Central memory CD8-positive, alpha-beta T cell (primary cell): Measurements from ENCODE around the gene RNF152.

Source experiments
- ATAC-seq: fragments of 150-1000 bp; cut with Tn5 transposase; replicated peaks from 2 replicates; pipeline ENCODE4 v1.10.0; 2022; ENCODE audit warnings: mild to moderate bottlenecking, moderate FRiP score, moderate number of reproducible peaks; ENCODE audit not compliant: poor library complexity, severe bottlenecking; ENCODE audit errors: extremely low read depth
- DNase-seq, 2 donors: peaks; one replicate each; pipeline ENCODE4 v3.0.0; 2021; ENCODE audit warnings: low spot score in 2 of 2
- H3K27ac Mint-ChIP-seq: one replicate; pipeline ENCODE4 v1.8.0; 2022; ENCODE audit warnings: low read depth, mild to moderate bottlenecking, moderate library complexity, mixed read lengths
- H3K27me3 Mint-ChIP-seq: one replicate; pipeline ENCODE4 v1.8.0; 2022; ENCODE audit warnings: mixed read lengths
- H3K36me3 Mint-ChIP-seq: one replicate; pipeline ENCODE4 v1.8.0; 2022; ENCODE audit warnings: mild to moderate bottlenecking, moderate library complexity, mixed read lengths; ENCODE audit not compliant: insufficient read depth
- H3K4me1 Mint-ChIP-seq: one replicate; pipeline ENCODE4 v1.8.0; 2022; ENCODE audit warnings: mixed read lengths
- H3K4me3 Mint-ChIP-seq: one replicate; pipeline ENCODE4 v1.8.0; 2022; ENCODE audit warnings: mild to moderate bottlenecking, moderate library complexity, mixed read lengths
- H3K9me3 Mint-ChIP-seq: one replicate; pipeline ENCODE4 v1.8.0; 2022; ENCODE audit warnings: mixed read lengths

RNF152 gene

DNA sequence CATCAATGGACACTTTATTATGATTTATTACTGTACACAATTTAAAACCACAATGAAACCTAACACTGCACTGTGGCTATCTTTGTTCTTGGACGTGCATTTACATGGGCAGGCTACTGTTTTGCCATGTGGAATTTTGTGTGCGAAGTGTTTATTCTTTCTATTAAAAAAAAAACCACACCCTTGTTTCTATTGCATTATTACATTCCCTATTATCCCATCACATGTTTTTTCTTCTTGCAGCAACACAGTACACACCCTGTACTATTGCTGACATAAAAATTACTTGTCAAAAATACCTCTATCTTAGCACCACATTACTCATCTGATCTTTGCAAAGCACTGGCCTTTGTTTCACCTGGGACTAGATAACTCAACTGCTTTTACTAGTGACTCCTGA is 1.5 kb downstream of the RNF152 start:
- peaks cover 1% of the 10 kb centered on the region for H3K36me3 Mint-ChIP-seq
- H3K27me3 Mint-ChIP-seq = peaks cover 51% of the 10 kb centered on the region
- H3K4me1 Mint-ChIP-seq = peaks cover 11% of the 10 kb centered on the region
- no peak overlapping the region for H3K27ac Mint-ChIP-seq
- H3K9me3 Mint-ChIP-seq = no peaks in the 10 kb centered on the region
- H3K4me3 Mint-ChIP-seq = no peak overlapping the region
- ATAC-seq (no peak), DNase-seq (no peak)

DNA sequence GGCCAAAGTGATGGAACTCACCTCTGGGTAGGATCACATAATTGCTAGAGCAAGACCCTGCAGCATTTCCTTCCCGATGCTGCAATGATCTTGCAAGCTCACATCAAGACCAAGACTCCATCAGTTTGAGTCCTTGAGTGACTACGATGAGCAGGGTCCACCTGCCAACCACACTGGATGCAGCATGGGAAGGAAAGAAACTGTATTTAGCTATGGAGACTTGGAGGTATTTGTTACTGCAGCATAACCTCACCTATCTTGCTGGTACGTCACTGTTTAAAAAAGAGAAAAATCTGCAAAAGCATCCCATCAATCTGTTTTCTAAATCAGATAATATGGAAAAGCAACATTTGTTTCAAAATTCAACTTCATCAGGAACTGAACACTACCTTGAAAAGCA is 2.5 kb downstream of the RNF152 start:
- Mint-ChIP-seq H3K9me3 (no peaks in the 10 kb centered on the region), H3K36me3 (peaks cover 1% of the 10 kb centered on the region), H3K27ac (no peak overlapping the region), H3K4me3 (no peak overlapping the region), H3K27me3 (peaks cover 45% of the 10 kb centered on the region), H3K4me1 (peaks cover 11% of the 10 kb centered on the region)
- ATAC-seq (no peak), DNase-seq (no peak)

DNA sequence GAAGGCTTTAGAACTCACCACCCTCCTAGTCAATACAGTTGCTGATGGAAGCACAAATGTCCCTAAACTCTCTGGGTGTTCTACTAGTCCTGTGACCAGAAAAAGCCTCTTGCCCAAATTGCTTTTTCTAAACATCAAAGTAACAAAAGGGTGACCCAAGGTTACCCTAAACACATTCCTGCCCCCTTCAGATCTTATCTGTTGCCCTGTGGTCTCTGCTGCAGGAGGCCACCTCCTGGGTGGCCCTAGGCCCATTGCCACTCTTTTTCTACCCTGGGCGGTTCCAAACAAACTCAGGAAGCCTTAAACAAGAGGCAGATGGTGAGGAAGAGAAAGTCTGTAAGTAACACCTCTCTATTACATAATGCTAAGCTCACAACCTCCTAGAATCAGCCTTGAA is 3.3 kb downstream of the RNF152 start:
- ATAC-seq (no peak), DNase-seq (no peak)
- Mint-ChIP-seq H3K4me1 (peaks cover 11% of the 10 kb centered on the region), H3K27ac (no peak overlapping the region), H3K9me3 (no peaks in the 10 kb centered on the region), H3K4me3 (no peak overlapping the region), H3K36me3 (peaks cover 1% of the 10 kb centered on the region), H3K27me3 (peaks cover 45% of the 10 kb centered on the region)

DNA sequence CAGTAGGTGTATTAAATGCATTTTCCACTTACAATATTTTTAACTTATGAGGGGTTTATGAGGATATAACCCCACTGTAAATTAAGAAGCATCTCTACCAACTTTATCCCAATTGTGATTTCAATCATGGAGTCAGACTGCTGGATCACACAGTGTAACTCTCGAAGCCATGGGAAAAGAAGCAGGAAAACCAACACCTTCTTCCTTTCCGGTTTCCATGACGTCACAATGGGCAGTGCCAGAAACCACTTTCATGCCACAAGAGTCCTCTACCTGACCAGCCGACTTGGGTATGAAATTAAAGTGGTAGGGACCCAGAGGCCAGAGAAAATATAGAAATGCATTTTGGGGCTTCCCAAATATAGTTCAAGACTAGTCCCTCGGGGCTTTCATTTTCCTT is 4.2 kb downstream of the RNF152 start:
- no peak for ATAC-seq
- H3K4me1 Mint-ChIP-seq = peaks cover 11% of the 10 kb centered on the region

DNA sequence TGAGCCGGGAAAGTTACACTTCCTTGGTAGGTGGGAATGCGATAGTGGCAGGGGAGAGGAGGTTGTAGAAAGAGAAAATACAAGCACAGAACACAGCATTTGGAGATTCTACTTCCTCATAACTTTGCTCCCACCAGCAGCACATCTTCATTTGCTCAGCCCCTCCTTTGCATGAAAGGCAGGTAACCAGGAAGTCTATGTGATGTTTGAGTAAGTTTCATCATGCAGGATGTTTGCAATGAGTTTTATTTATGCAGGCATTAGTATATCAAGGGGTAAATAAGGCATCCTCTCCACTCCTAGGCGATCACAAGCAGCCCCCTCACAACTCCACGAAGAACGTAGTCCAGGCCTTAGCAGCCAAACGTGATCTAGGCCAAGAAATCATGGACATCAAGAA is 5.0 kb downstream of the RNF152 start:
- ATAC-seq (no peak), DNase-seq (no peak)
- peaks cover 1% of the 10 kb centered on the region for H3K36me3 Mint-ChIP-seq
- H3K27ac Mint-ChIP-seq = no peak overlapping the region
- H3K4me3 Mint-ChIP-seq = no peak overlapping the region
- no peaks in the 10 kb centered on the region for H3K9me3 Mint-ChIP-seq
- H3K27me3 Mint-ChIP-seq = peaks cover 36% of the 10 kb centered on the region
- peaks cover 3% of the 10 kb centered on the region for H3K4me1 Mint-ChIP-seq

More for the DNA sequence above, 4.2 kb downstream of the RNF152 start:
- Mint-ChIP-seq H3K4me3 (no peak overlapping the region), H3K9me3 (no peaks in the 10 kb centered on the region), H3K27ac (no peak overlapping the region), H3K27me3 (peaks cover 44% of the 10 kb centered on the region), H3K36me3 (peaks cover 1% of the 10 kb centered on the region)
- no peak for DNase-seq

DNA sequence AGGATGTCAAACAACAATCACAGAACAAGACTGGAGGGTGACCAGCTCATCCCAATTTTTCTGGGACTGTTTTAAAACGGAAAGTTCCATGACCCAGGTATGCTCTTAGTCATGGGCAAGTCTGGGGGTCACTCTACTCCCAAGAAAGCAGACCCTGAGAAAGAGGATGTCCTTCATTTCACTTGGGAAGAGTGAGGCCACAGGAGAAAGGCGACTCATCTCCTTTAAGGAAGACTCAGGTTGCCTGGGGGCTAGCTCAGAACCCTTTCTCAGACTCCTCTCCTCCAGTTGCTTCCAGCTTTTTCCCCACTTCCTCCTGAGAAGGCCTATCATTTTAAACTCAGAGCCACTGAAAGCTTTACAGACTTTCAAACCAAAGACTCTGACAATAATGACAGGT is 9.3 kb downstream of the RNF152 start:
- Mint-ChIP-seq H3K4me3 (no peak overlapping the region), H3K4me1 (no peaks in the 10 kb centered on the region), H3K27ac (no peak overlapping the region), H3K27me3 (peaks cover 24% of the 10 kb centered on the region), H3K36me3 (no peaks in the 10 kb centered on the region), H3K9me3 (no peaks in the 10 kb centered on the region)
- ATAC-seq = no peak
- no peak for DNase-seq

DNA sequence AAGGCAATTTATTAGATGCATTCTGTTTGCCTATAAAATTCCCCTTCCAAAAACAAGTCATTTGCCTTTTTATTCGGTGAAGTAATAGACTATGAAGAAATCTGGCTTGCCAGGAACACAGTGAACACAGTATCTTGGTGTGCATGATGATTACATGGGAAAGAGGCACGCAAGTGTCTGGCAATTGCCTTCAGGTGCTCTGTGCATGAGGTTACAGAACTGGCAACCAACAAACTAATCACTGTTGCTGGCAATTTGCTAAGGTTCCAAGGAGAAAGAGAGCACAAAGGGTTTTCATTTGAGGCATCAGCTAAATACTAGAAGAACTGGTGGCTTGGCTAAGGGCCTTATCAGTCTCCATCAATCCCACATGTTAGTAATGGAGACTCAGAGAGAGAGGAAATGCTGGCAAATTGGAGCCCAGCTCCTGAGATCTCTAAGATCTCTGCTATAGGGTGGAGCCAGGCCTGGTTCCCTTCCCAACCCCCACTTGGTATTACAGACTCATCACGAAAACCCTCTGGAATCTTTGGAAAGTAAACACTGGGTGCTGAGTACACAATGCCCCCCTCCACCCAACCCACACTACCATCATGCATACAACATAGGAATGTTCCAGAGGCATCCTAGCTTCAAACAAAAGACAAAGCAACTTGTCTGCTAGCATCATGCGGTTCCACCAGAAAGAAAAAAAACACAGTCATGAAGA is 10.4 kb downstream of the RNF152 start:
- Mint-ChIP-seq H3K4me1 (no peaks in the 10 kb centered on the region), H3K27ac (no peak overlapping the region), H3K27me3 (peaks cover 24% of the 10 kb centered on the region), H3K4me3 (no peak overlapping the region), H3K36me3 (no peaks in the 10 kb centered on the region), H3K9me3 (no peaks in the 10 kb centered on the region)
- DNase-seq (no peak), ATAC-seq (no peak)

DNA sequence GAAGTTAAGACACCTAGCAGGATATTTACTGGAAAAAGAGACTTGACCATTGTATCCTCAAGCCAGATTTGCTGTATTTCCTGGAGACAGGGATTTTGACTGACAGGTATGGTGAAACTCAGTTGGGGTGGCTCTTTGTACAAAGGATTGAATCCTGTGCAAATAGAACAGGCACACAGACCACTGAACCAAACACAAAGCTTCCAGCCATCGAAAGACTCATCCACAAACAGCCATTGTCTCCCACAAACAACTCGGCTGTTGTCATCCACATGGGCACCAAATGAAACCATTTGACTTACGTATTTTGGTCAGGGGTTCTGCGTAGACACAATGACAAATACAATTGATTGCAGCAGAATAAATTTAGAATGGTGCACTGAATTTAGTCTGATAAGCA is 15.9 kb downstream of the RNF152 start:
- no peak for ATAC-seq
- H3K4me3 Mint-ChIP-seq = no peak overlapping the region
- no peak for DNase-seq
- H3K27ac Mint-ChIP-seq = no peak overlapping the region
- H3K27me3 Mint-ChIP-seq = peaks cover 24% of the 10 kb centered on the region
- H3K9me3 Mint-ChIP-seq = no peaks in the 10 kb centered on the region
- H3K4me1 Mint-ChIP-seq = no peaks in the 10 kb centered on the region
- H3K36me3 Mint-ChIP-seq = no peaks in the 10 kb centered on the region

DNA sequence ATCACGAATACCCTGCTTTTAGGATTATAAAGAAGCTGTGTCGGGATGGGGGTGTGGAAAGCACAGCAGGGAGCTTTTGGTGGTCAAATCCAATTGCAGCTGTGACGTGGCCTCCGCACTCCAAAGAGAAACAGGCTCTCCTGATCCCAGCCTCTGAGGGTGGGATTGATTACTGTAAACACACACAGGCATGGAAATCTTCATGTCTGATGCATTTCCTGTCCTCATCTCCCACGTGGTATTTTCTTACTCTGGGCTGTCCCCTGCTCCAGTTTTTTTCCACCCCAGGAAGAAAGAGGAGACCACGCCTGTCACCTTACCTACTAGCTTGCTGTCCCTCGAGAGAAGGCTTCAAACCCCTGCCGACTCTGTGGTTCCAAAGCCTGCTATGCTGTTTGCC is 22.7 kb downstream of the RNF152 start:
- no peaks in the 10 kb centered on the region for H3K27me3 Mint-ChIP-seq
- no peak overlapping the region for H3K4me3 Mint-ChIP-seq
- ATAC-seq (no peak), DNase-seq (no peak)
- no peak overlapping the region for H3K27ac Mint-ChIP-seq
- no peaks in the 10 kb centered on the region for H3K4me1 Mint-ChIP-seq
- no peaks in the 10 kb centered on the region for H3K36me3 Mint-ChIP-seq
- no peaks in the 10 kb centered on the region for H3K9me3 Mint-ChIP-seq

DNA sequence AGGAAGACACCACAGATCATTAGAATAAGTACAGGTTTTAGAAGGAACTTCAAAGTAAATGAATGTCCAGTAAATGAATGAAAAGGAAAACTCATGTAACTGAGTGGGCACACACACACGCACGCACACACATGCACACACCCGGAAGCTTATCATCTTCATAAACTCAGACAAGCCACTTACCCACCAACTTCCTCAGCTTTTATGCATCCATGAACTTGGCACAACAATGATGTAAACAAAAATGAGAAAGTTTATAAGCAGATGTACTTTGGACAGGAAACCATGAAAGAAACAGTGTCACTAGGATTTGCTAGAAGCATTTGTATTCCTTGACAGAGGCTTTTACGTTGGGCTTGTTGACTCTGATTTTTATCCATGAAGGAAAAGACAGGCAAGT is 23.2 kb downstream of the RNF152 start:
- ATAC-seq = no peak
- H3K9me3 Mint-ChIP-seq = no peaks in the 10 kb centered on the region

DNA sequence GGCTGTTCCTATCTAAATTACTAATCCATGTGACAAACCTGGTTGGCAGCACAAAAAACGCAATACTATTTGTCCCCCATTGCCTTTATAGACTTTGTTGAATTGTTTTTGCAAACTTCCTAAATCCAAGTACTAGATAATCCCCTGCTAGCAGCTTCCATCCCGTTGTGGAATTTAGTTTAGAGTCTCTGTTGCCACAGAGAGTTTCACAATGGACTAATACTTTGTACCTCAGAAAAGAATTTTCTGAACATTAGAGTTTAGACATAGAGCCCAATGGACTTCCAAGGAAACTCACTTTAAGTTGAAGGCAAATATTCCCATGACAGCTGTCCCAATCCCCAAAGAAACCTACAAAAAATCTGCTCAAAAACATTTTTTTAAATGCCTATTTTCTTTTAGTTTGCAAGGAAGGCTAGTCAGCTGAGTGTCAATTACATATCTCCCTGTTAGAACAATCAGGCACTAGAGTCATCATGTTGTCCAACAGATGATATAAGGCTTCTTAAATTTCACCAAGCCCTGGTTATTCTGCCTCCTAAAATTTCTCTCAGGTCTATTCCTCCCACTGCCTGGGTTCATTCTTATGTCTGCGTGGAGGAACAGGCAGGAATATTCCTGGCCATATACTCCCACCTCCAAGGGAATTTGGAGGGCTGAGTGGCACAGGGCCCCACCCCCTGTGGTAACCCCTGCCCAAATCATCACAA is 27.2 kb downstream of the RNF152 start:
- Mint-ChIP-seq H3K9me3 (no peaks in the 10 kb centered on the region), H3K4me1 (no peaks in the 10 kb centered on the region), H3K27ac (no peak overlapping the region), H3K27me3 (no peaks in the 10 kb centered on the region), H3K4me3 (no peak overlapping the region), H3K36me3 (no peaks in the 10 kb centered on the region)
- DNase-seq (no peak), ATAC-seq (no peak)

More for the DNA sequence above, 23.2 kb downstream of the RNF152 start:
- H3K27me3 Mint-ChIP-seq = no peaks in the 10 kb centered on the region
- DNase-seq = no peak
- no peak overlapping the region for H3K4me3 Mint-ChIP-seq
- no peaks in the 10 kb centered on the region for H3K36me3 Mint-ChIP-seq
- no peaks in the 10 kb centered on the region for H3K4me1 Mint-ChIP-seq
- H3K27ac Mint-ChIP-seq = no peak overlapping the region

DNA sequence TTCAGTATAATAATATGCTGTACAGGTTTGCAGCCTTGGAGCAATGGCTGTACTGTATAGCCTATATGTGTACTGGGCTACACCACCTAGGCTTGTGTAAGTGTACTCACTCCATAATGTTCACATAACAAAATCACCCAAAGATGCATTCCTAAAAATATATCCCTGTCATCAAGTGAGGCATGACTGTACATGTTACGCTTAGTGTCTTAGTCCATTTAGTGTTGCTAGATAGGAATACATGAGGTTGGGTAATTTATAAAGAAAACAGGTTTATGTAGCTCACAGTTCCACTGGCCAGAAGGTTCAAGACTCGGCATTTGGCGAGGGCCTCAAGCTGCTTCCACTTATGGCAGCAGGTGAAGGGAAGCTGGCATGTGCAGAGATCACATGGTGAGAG is 31.4 kb downstream of the RNF152 start:
- H3K36me3 Mint-ChIP-seq = no peaks in the 10 kb centered on the region
- DNase-seq (no peak), ATAC-seq (no peak)
- H3K4me3 Mint-ChIP-seq = no peak overlapping the region
- no peaks in the 10 kb centered on the region for H3K4me1 Mint-ChIP-seq
- H3K27ac Mint-ChIP-seq = no peak overlapping the region
- peaks cover 18% of the 10 kb centered on the region for H3K27me3 Mint-ChIP-seq
- no peaks in the 10 kb centered on the region for H3K9me3 Mint-ChIP-seq

DNA sequence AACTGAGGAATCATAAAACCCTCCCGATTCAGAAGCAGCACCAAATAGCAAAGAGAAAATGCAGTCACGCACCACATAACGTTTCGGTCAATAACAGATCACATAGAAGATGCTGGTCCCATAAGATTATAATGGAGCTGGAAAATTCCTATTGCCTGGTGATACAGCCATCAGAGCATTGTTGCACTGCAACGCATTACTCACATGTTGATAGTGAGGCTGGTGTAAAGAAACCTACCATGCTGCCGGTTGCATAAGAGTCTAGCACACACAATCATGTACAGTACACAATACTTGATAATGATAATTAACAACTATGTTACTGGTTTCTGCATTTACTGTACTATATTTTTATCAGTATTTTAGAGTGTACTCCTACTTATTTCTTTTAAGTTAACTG is 32.5 kb downstream of the RNF152 start:
- Mint-ChIP-seq H3K27me3 (peaks cover 18% of the 10 kb centered on the region), H3K36me3 (no peaks in the 10 kb centered on the region), H3K4me3 (no peak overlapping the region), H3K27ac (no peak overlapping the region), H3K9me3 (no peaks in the 10 kb centered on the region), H3K4me1 (no peaks in the 10 kb centered on the region)
- no peak for DNase-seq
- ATAC-seq = no peak
